ENCODE results near the gene LMF2. TPM values are rescaled to one million over a fixed set of nuclear protein-coding genes. Genes with fewer than 3 reads are reported as not detected.
A peak's percentile ranks its signal among the peaks of the same experiment; 100 is the strongest.

The LMF2 gene
- total RNA-seq, 1 experiment from 2014 or later: 54.2 TPM

DNA sequence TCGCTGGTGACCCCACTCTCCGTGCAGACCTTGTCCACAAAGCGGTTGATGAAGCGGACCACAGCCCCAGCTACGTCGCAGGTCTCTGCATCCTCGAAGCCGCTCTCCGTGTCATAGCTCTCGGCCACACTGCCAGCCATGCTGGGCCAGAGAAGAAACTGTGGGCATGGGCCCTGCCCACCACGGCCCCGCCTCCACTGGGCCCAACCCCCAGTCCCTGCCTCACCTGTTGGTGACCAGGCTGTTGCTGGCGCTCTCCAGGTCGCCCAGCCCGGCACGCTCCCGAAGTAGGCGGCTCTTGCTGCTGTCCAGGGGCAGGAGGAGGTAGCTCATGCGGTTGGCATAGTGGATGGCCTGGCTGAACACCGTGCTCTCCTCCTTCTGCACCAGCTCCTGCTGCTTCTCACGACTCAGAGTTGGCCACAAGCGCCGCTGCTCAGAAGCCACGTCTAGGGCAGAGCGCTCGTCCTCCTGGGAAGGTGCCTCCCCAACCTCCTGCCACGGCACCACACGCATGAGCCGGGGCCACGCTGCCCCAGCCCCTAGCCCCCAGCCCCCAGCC lies 45.4 kb downstream of the LMF2 start:
- Histone ChIP-seq H3K36me3 (ENCODE audit: control insufficient read depth, insufficient read depth, low read length) (peaks cover 5% of the 10 kb centered on the region; the same call in 1 of the 2 replicates), H3K9me3 (ENCODE audit: control insufficient read depth, insufficient read depth, low read depth, low read length) (no peaks in the 10 kb centered on the region), H3K4me3 (ENCODE audit: low read depth in 2 of 2, low read length in 2 of 2) (no peak overlapping the region), H3K27me3 (ENCODE audit: control insufficient read depth, insufficient read depth, low read length) (no peaks in the 10 kb centered on the region), H3K27ac (ENCODE audit: low read length) (no peak overlapping the region), H3K4me1 (ENCODE audit: control insufficient read depth, insufficient read depth, low read length) (no peaks in the 10 kb centered on the region)
- ATAC-seq: 0 out of 2 replicates have a peak, but pooled peaks have one; percentile 29
- ChIA-PET CTCF (no interaction called here), POLR2A (no interaction called here)
- no TSS peak for BruUV-seq (replicated peaks)
- TF ChIP-seq POLR2AphosphoS5 (IDR thresholded peaks at IDR 0.05; ENCODE audit: low read depth, low read length) (no peak), TCF7L2 (IDR thresholded peaks at IDR 0.05; ENCODE audit: low read depth, low read length) (no peak), SIN3A (IDR thresholded peaks at IDR 0.05; ENCODE audit: borderline replicate concordance, insufficient read depth, low read depth, low read length) (no peak)
- TF ChIP-seq, protein P1, sequence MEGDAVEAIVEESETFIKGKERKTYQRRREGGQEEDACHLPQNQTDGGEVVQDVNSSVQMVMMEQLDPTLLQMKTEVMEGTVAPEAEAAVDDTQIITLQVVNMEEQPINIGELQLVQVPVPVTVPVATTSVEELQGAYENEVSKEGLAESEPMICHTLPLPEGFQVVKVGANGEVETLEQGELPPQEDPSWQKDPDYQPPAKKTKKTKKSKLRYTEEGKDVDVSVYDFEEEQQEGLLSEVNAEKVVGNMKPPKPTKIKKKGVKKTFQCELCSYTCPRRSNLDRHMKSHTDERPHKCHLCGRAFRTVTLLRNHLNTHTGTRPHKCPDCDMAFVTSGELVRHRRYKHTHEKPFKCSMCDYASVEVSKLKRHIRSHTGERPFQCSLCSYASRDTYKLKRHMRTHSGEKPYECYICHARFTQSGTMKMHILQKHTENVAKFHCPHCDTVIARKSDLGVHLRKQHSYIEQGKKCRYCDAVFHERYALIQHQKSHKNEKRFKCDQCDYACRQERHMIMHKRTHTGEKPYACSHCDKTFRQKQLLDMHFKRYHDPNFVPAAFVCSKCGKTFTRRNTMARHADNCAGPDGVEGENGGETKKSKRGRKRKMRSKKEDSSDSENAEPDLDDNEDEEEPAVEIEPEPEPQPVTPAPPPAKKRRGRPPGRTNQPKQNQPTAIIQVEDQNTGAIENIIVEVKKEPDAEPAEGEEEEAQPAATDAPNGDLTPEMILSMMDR (IDR thresholded peaks at IDR 0.05): no peak
- TF ChIP-seq, protein P2, sequence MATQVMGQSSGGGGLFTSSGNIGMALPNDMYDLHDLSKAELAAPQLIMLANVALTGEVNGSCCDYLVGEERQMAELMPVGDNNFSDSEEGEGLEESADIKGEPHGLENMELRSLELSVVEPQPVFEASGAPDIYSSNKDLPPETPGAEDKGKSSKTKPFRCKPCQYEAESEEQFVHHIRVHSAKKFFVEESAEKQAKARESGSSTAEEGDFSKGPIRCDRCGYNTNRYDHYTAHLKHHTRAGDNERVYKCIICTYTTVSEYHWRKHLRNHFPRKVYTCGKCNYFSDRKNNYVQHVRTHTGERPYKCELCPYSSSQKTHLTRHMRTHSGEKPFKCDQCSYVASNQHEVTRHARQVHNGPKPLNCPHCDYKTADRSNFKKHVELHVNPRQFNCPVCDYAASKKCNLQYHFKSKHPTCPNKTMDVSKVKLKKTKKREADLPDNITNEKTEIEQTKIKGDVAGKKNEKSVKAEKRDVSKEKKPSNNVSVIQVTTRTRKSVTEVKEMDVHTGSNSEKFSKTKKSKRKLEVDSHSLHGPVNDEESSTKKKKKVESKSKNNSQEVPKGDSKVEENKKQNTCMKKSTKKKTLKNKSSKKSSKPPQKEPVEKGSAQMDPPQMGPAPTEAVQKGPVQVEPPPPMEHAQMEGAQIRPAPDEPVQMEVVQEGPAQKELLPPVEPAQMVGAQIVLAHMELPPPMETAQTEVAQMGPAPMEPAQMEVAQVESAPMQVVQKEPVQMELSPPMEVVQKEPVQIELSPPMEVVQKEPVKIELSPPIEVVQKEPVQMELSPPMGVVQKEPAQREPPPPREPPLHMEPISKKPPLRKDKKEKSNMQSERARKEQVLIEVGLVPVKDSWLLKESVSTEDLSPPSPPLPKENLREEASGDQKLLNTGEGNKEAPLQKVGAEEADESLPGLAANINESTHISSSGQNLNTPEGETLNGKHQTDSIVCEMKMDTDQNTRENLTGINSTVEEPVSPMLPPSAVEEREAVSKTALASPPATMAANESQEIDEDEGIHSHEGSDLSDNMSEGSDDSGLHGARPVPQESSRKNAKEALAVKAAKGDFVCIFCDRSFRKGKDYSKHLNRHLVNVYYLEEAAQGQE (IDR thresholded peaks at IDR 0.05; ENCODE audit: insufficient read depth in 1 of 2, low read depth in 2 of 2, low read length in 1 of 2): no peak
- no peak for DNase-seq (ENCODE audit: low read depth, low spot score)
- in situ Hi-C loops (cut with HindIII; ENCODE audit: low pct_unique_long_range_greater_than_20kb, low sequenced_read_pairs) (no loop called here), intact Hi-C loops (cut with micrococcal nuclease; ENCODE audit: unreplicated experiment) (no loop called here)

DNA sequence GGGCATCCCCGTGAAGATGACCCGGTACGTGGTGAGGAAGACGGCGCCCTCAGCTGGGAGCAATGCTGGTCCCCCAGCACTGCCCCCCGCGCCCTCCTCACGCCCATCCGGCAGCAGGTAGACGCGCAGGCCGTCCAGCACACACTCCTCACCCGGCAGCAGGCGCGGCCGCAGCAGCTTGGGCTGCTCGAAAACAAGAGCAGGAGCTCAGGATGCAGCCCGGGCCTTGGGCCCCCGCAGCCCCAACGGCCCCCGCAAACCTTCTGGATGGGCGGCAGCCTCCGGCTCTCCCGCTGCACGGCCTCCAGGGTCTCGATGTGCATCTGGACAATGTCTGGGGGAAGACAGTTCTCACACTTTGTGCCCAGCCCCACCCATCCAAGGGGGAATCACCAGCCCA lies 46.0 kb downstream of the LMF2 start:
- ATAC-seq: no peak
- H3K36me3 ChIP-seq (ENCODE audit: control insufficient read depth, insufficient read depth, low read length): peaks cover 5% of the 10 kb centered on the region; the same call in 1 of the 2 replicates

More for the DNA sequence above, 46.0 kb downstream of the LMF2 start:
- Histone ChIP-seq H3K27ac (ENCODE audit: low read length) (no peak overlapping the region), H3K9me3 (ENCODE audit: control insufficient read depth, insufficient read depth, low read depth, low read length) (no peaks in the 10 kb centered on the region), H3K27me3 (ENCODE audit: control insufficient read depth, insufficient read depth, low read length) (no peaks in the 10 kb centered on the region), H3K4me3 (ENCODE audit: low read depth in 2 of 2, low read length in 2 of 2) (no peak overlapping the region), H3K4me1 (ENCODE audit: control insufficient read depth, insufficient read depth, low read length) (no peaks in the 10 kb centered on the region)
- DNase-seq (ENCODE audit: low read depth, low spot score): no peak
- no TSS peak for BruUV-seq (replicated peaks)
- ChIA-PET POLR2A (no interaction called here), CTCF (no interaction called here)
- intact Hi-C loops (cut with micrococcal nuclease; ENCODE audit: unreplicated experiment) (no loop called here), in situ Hi-C loops (cut with HindIII; ENCODE audit: low pct_unique_long_range_greater_than_20kb, low sequenced_read_pairs) (no loop called here)
- TF ChIP-seq POLR2AphosphoS5 (IDR thresholded peaks at IDR 0.05; ENCODE audit: low read depth, low read length) (no peak), TCF7L2 (IDR thresholded peaks at IDR 0.05; ENCODE audit: low read depth, low read length) (no peak), SIN3A (IDR thresholded peaks at IDR 0.05; ENCODE audit: borderline replicate concordance, insufficient read depth, low read depth, low read length) (no peak)
- TF ChIP-seq, protein P2 (IDR thresholded peaks at IDR 0.05; ENCODE audit: insufficient read depth in 1 of 2, low read depth in 2 of 2, low read length in 1 of 2): no peak
- TF ChIP-seq, protein P1 (IDR thresholded peaks at IDR 0.05): no peak
